Endothelial cell (in vitro differentiated cells): ENCODE results near the gene EPHA4. TPM values are rescaled to one million over a fixed set of nuclear protein-coding genes. Genes with fewer than 3 reads are reported as not detected.

Source experiments
- DNase-seq: peaks from one replicate; pipeline ENCODE4 v3.0.0; 2021; ENCODE audit warnings: low spot score
- H3K27ac Mint-ChIP-seq: one replicate; pipeline ENCODE4 v1.8.0; 2021; ENCODE audit warnings: mixed read lengths, inconsistent platforms; ENCODE audit not compliant: unreplicated experiment
- H3K27me3 Mint-ChIP-seq: one replicate; pipeline ENCODE4 v1.8.0; 2021; ENCODE audit warnings: mild to moderate bottlenecking, moderate library complexity, mixed read lengths, inconsistent platforms; ENCODE audit not compliant: unreplicated experiment
- H3K36me3 Mint-ChIP-seq: one replicate; pipeline ENCODE4 v1.8.0; 2021; ENCODE audit warnings: mild to moderate bottlenecking, low read depth, mixed read lengths, inconsistent platforms; ENCODE audit not compliant: unreplicated experiment
- H3K4me1 Mint-ChIP-seq: one replicate; pipeline ENCODE4 v1.8.0; 2021; ENCODE audit warnings: mild to moderate bottlenecking, mixed read lengths, inconsistent platforms; ENCODE audit not compliant: unreplicated experiment
- H3K4me3 Mint-ChIP-seq: one replicate; pipeline ENCODE4 v1.8.0; 2021; ENCODE audit warnings: mild to moderate bottlenecking, mixed read lengths, inconsistent platforms; ENCODE audit not compliant: unreplicated experiment
- H3K9me3 Mint-ChIP-seq: one replicate; pipeline ENCODE4 v1.8.0; 2021; ENCODE audit warnings: mixed read lengths, inconsistent platforms; ENCODE audit not compliant: unreplicated experiment
- CTCF ChIP-seq: fragments of 200-600 bp; sonication (generic); IDR thresholded peaks from one replicate; pipeline ENCODE4 v1.5.0; 2021; ENCODE audit warnings: antibody characterized with exemption; ENCODE audit not compliant: unreplicated experiment
- total RNA-seq: library from RNA; stranded (reverse); fragmentation: NEBNext Ultra II Directional; extraction: Animal tissue kit (Norgen Biotek cat#: 25700); gene quantifications from one replicate; pipeline ENCODE4 v1.2.1, GENCODE V29; 2021; ENCODE audit not compliant: unreplicated experiment

EPHA4 gene
- total RNA-seq, 1 donor from 2014 or later = 62.0 TPM

- H3K9me3 Mint-ChIP-seq = no peaks in the 10 kb centered on the region
- no peak for TF ChIP-seq CTCF
- no peak overlapping the region for H3K4me3 Mint-ChIP-seq
- H3K27ac Mint-ChIP-seq = no peak overlapping the region
- H3K36me3 Mint-ChIP-seq = peaks cover 46% of the 10 kb centered on the region
- DNase-seq = no peak
- peaks cover 7% of the 10 kb centered on the region for H3K4me1 Mint-ChIP-seq
- H3K27me3 Mint-ChIP-seq = peaks cover 1% of the 10 kb centered on the region
Measured at GRCh38 chr2:221426929-221427328, 145.2 kb downstream of the EPHA4 start.

- DNase-seq = no peak
- H3K27me3 Mint-ChIP-seq = peaks cover 1% of the 10 kb centered on the region
Measured at GRCh38 chr2:221425891-221426290, 146.2 kb downstream of the EPHA4 start.

DNA sequence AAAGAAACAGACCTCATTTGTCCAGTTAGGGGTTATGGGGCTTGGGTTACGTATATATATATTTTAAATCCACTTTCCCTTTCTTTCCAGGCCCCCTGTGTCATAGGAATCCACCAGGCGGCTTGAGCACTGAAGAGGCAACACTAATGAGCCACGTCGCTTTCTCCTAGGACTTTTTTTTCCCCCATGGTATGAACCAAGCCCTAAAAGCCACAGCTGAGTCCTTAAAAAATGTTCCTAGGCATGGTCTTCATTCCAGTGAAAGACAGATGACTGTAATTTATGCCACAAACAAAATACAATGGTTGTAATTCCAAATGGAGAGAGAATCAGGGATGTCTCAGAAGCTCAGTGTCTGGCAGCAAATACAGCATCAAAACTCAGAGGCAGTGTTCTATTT, 146.8 kb downstream of the EPHA4 start:
- no peak for DNase-seq
- Mint-ChIP-seq H3K4me3 (no peak overlapping the region), H3K4me1 (peaks cover 14% of the 10 kb centered on the region), H3K27me3 (peaks cover under 1% of the 10 kb centered on the region), H3K36me3 (peaks cover 49% of the 10 kb centered on the region), H3K27ac (no peak overlapping the region), H3K9me3 (no peaks in the 10 kb centered on the region)
- no peak for TF ChIP-seq CTCF

More at GRCh38 chr2:221425891-221426290, 146.2 kb downstream of the EPHA4 start:
- Mint-ChIP-seq H3K36me3 (peaks cover 51% of the 10 kb centered on the region), H3K9me3 (no peaks in the 10 kb centered on the region), H3K4me3 (no peak overlapping the region), H3K27ac (no peak overlapping the region), H3K4me1 (peaks cover 11% of the 10 kb centered on the region)
- no peak for TF ChIP-seq CTCF

DNA sequence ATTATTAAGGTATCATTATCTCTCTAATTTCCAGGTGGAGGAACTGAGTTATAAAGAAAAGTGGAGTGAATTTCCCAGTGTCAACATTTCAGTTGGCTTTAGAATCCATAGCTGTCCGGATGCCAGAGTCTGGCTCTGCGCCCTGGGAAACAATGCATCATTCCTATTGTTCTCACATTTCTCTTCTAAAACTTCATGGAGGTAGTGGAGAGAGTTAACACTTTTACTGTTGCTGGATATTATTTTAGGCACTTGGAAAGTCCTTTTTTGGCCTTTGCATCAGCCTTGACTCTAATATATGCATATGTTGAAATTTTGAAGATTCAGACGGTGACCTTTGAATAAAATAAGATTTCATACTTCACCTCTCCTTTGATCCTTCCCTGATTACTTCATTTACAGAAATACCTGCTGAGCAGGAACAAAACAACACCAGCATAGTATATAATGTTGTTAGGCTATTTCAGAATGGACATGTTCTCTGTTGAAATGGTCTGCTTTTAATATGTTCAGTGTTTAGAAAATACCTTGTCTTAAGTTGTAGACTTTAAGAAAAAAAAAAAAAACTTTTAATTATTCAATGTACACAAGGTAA, 148.8 kb downstream of the EPHA4 start:
- Mint-ChIP-seq H3K4me1 (peaks cover 19% of the 10 kb centered on the region), H3K4me3 (no peak overlapping the region), H3K9me3 (no peaks in the 10 kb centered on the region), H3K27me3 (no peaks in the 10 kb centered on the region), H3K36me3 (peaks cover 42% of the 10 kb centered on the region), H3K27ac (no peak overlapping the region)
- DNase-seq = no peak
- TF ChIP-seq CTCF = no peak

DNA sequence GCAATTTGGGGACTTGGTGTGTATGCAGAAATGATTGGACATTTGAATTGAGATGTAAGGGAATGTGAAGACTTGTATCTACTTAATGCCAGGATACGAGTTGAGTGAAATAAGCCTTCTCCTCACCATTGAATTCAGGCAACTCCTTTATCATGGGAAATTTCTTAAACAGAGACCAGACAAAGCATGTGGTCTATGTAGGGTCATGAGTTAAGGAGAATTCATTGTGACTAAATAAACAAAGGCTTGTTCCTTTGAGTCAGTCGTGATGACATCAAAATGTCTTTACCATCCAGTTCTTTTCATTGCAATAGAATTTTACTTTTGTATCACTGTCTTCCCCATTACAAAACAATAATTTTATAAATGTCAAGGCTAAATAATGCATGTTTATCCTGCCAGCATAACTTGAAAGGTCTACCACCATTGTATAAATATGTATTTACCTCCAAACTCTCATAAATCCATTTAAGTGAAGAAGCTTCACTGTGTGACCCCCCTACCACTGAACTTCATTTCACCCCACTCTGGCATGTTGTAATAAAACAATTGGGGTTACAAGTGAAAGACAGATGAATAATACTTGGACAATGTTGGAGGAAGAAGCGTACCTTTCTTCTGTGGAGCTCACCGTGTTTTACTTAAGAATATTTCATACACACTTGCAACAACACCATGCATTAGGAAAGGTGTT, 149.4 kb downstream of the EPHA4 start:
- no peak for DNase-seq
- TF ChIP-seq CTCF = no peak
- no peak overlapping the region for H3K27ac Mint-ChIP-seq
- H3K4me1 Mint-ChIP-seq = peaks cover 19% of the 10 kb centered on the region
- H3K36me3 Mint-ChIP-seq = peaks cover 43% of the 10 kb centered on the region
- no peaks in the 10 kb centered on the region for H3K9me3 Mint-ChIP-seq
- no peak overlapping the region for H3K4me3 Mint-ChIP-seq
- H3K27me3 Mint-ChIP-seq = no peaks in the 10 kb centered on the region
